DMS153 (cell line): ENCODE results near the gene CPZ.
"Not testable (repeated sequence)": the region's sequence is repeated elsewhere in the genome, so short reads cannot be mapped to it uniquely, and the experiment has no call there.

Experiments used
- DNase-seq: peaks from one replicate; lab custom pipeline; 2025; lab: John Stamatoyannopoulos, UW

Gene CPZ

GRCh38 chr4:8610858-8611616, 18.5 kb downstream of the CPZ start:
- no peak for DNase-seq

- no peak for DNase-seq
Observed at GRCh38 chr4:8612646-8613045, 20.1 kb downstream of the CPZ start.

GRCh38 chr4:8613421-8614364, 21.1 kb downstream of the CPZ start:
- DNase-seq = no peak

GRCh38 chr4:8614365-8615193, 22.0 kb downstream of the CPZ start:
- no peak for DNase-seq

GRCh38 chr4:8615366-8615765, 22.8 kb downstream of the CPZ start:
- DNase-seq = no peak

- DNase-seq = no peak
Observed at GRCh38 chr4:8615921-8616787, 23.6 kb downstream of the CPZ start.

DNA sequence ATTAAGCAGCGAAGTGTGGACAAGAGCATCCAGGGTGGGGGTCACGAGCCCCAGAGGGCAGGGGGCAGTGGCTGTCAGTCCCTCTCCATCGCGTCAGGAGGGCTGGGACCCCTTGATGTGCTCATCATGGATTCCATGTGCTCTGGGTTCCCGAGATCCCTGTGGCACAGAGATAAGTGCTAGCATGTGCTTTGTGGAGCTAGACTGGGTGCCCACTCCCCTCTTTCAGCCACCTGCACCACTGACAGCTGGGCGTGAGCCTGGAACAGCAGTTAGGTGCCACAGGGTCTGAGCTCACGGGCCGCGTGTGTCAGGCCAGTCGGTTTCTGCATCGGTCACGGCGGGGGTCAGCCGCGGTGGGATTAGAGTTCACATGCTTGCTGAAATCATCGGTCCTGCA, 24.3 kb downstream of the CPZ start:
- DNase-seq = no peak

DNA sequence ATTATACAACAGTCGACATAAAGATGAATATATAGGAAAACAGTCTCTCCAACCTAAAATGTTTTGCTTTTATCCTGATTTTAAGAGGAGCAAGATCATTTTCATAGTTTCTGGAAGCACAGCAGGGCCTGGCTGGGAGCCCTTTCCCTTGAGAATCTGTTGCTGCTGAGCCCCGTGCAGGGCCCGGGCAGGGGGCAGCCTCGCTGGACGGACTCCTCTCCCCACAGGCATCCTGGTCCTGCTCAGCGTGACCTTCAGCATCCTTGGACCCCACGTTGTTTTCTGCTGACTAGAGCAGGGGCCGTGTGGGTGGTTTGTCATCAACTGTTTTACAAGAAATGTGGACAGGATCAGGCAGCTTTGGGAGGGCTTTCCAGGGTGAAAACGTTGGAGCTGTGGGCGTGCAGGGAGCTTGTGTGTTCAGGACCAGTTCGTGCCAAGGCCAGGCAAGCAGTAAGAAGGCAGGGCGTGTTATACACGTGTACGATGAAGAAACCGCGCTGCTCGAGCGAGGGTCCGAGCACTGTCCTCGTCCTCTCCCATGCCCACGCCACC, 25.0 kb downstream of the CPZ start:
- DNase-seq = no peak

GRCh38 chr4:8618421-8618820, 25.9 kb downstream of the CPZ start:
- no peak for DNase-seq

DNA sequence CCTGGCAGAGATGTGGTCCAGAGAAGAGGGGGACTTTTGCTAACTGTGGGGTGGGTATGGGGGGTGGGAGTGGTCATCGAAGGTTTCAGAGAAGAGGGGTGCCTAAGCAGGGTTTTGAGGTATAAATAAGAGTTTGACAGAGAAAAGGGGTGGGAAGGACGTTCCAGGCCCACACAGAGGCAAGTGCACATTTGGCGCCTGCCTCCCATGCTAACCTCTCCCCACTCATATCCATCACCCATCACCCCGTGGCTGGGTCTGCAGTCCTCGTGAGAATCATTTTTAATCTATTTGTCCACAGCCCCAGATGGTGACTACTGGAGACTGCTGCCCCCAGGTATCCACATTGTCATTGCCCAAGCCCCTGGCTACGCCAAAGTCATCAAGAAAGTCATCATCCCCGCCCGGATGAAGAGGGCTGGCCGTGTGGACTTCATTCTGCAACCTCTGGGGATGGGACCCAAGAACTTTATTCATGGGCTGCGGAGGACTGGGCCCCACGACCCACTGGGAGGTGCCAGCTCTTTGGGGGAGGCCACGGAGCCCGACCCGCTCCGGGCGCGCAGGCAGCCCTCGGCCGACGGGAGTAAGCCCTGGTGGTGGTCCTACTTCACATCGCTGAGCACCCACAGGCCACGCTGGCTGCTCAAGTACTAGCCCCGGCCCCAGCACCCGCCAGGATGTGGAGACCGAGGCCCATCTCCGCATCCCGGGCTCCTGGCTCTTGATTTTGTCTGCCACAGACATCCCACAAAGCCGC, 26.6 kb downstream of the CPZ start:
- DNase-seq = no peak

DNA sequence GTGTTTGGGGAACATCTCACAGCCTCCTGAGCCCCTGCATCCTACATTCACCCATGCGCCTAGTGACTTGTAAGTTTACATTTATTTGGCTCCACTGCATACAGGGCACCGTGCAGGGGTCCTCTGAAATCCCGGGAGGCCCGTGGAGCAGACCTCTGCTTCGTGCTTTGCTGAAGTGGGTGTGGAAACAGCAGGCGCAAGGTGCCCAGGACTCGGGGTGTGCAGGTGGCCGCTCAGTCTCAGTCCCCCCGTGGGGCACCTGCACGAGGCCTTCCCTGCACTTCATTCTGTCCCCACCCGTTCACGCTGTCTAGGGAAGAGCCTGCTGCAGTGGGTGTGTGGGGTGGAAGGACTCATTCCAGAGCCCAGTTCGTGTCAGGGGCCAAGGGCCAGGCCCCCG, 28.6 kb downstream of the CPZ start:
- DNase-seq = not testable (repeated sequence)

- DNase-seq = not testable (repeated sequence)
Observed at GRCh38 chr4:8624601-8625272, 32.2 kb downstream of the CPZ start.

- DNase-seq = not testable (repeated sequence)
Observed at GRCh38 chr4:8630240-8630905, 37.8 kb downstream of the CPZ start.

DNA sequence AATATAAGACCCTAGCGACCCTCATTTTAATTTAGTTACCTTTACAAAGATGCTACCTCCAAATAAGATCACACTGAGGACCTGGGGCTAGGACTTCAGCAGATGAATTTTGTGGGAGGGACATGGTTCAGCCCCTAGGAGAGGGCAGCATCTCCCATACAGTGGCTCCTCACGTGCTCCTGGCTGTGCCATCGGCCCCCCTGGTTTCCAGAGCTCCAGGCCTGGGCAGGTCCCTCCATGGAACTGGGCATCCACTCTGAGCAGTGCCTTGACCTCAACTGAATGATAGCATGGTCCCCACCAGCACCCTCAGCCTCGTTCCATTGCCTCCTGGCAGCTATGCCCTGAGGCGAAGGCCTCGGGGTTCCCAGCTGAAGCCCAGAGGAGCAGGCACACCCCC, 39.3 kb downstream of the CPZ start:
- DNase-seq = not testable (repeated sequence)

- not testable (repeated sequence) for DNase-seq
Observed at GRCh38 chr4:8634773-8635172, 42.2 kb downstream of the CPZ start.

DNA sequence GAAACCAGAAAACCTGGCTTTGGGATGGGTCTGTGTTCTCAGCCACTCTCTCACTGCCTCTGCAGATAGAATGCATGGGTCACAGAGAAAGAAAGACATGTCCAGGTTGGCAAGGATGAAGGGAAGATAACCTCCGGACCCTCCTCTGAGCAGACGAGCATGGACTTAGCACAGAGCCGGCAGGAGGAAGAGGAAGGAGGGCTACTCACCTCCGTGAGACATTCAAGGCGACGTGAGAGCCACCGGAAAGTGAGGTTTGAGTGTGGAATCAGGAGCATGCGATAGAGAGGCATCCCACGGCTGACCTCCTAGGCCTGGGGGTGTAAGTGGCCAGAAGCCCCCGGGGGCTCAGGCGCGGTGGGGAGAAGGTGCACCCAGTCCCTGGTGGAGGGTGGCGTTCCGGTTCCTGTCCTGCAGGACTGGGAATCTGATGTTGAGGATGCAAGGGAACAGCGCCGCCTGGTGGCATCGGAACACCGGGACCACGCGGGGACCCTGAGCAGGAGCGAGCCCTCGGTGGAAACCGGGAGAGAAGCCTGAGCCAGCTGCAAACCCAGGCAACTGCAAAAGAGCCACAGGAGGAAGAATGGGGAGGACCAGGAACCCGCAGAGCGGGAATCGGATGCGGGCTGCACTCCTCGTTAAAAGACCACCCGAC, 43.5 kb downstream of the CPZ start:
- DNase-seq = not testable (repeated sequence)

DNA sequence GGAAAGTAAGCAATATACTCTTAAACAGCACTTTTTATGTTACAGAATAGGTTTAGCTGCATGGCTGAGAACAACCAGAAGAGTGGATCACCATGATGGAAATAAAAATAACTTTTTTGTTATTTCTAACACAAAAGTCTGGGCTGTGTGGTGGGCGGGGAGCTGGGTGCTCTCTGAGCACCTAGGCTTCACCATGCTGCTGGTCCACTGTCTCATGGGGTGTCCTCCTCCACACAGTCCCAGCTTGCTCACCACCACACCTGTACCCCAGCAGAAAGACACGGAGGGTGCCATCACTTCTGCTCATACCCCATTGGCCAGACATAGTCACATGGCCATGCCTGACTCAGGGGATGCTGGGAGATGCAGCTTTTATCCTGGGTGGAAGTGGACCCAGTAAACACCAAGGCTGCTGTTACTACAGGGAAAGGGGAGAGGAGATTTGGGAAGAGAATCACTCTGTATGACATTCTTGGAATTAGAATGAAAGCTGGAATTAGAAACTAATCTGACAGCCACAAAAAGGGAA, 45.0 kb downstream of the CPZ start:
- no peak for DNase-seq

GRCh38 chr4:8639021-8639420, 46.5 kb downstream of the CPZ start:
- no peak for DNase-seq
